ENCODE data around the gene NPAS1. TPM values are rescaled to one million over a fixed set of nuclear protein-coding genes. Genes with fewer than 3 reads are reported as not detected.
A peak's percentile ranks its signal among the peaks of the same experiment; 100 is the strongest.

NPAS1 gene
- total RNA-seq, 2 donors from 2014 or later, result 0.39 TPM; not detected in 1

DNA sequence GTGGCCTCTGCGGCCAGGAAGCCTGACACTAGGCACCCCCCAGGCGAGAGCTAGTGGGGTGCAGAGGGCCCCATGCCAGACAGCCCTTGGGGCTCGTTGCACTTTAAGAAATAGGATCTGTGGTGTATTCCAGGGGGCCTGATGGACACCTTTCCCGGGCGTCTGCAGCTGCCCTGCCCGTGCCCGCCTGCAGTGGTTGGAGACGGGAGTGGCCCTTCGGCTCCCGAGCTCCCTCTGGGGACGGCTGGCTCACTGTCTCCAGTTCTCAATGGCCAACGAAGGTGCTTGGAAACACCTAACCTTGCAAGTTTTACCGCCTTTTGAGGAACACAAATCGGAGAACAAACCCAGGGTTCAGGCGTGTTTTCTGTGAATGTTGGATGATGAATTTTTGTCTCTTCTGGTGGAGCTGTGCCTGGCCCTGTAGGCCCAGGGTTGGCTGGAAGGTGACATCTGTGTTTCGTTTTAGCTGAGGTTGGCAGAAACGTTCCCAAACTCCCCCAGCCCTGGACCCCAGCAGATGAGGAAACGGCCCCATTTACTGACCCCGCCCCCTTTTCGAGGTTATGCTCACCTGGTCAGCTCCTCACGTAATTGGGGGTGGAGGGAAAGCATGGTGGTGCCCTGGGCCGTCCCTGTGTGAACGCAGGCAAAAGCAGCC lies 17.4 kb upstream of the NPAS1 start:
- DNase-seq (ENCODE audit: low spot score), result no peak
- no peak overlapping the region for H3K4me3 ChIP-seq
- peaks cover 41% of the 10 kb centered on the region for H3K36me3 ChIP-seq
- peak overlapping the region; percentile 37 to 43 for H3K27ac ChIP-seq
- H3K4me1 ChIP-seq, result peaks cover 0 to 17% of the 10 kb centered on the region in 2 donors
- H3K27me3 ChIP-seq, result no peaks in the 10 kb centered on the region
- H3K9me3 ChIP-seq, result no peaks in the 10 kb centered on the region
- TF ChIP-seq, protein P1, sequence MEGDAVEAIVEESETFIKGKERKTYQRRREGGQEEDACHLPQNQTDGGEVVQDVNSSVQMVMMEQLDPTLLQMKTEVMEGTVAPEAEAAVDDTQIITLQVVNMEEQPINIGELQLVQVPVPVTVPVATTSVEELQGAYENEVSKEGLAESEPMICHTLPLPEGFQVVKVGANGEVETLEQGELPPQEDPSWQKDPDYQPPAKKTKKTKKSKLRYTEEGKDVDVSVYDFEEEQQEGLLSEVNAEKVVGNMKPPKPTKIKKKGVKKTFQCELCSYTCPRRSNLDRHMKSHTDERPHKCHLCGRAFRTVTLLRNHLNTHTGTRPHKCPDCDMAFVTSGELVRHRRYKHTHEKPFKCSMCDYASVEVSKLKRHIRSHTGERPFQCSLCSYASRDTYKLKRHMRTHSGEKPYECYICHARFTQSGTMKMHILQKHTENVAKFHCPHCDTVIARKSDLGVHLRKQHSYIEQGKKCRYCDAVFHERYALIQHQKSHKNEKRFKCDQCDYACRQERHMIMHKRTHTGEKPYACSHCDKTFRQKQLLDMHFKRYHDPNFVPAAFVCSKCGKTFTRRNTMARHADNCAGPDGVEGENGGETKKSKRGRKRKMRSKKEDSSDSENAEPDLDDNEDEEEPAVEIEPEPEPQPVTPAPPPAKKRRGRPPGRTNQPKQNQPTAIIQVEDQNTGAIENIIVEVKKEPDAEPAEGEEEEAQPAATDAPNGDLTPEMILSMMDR (IDR thresholded peaks at IDR 0.05), result peak in 1 of 2 donors; percentile 38

DNA sequence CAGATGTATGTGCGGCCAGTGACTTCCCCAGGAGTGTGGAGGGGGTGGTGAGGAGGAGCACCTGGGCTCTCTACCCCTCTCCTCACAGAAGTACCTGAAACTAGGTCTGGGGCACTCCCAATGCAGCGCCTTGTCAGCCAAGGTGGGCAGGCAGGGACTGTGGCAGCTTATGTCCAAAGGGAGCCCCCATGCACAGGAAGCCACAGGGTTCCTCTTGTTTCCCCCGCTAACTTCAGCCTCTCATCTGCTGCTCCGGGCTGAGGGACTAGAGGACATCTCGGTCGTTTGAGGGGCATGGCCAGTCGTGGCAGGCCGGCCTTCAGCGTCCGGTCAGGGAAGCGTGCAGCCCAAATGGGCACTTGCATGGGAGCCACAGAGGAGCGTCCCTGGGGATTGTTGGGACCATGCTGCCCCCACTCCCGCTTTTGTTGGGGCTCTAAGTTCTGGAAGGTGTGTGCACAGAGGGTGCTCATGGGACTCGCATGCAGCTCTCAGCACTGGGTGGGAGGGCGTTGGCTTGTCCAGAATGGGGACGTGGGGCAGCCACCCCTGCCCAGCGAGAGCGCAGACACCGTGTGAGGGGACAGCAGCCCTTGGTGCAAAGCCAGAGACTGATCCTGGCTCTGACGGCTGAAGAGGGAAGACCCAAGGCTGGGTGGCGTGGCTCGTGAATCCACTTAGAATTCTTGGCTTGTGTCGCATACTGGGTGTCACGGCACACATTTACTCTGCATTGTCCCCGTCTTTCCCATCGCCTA lies 16.6 kb upstream of the NPAS1 start:
- Histone ChIP-seq H3K4me1 (peaks cover 0 to 17% of the 10 kb centered on the region in 2 donors), H3K27ac (peak overlapping the region; percentile 43 to 57), H3K9me3 (no peaks in the 10 kb centered on the region), H3K27me3 (no peaks in the 10 kb centered on the region), H3K36me3 (peaks cover 33% of the 10 kb centered on the region), H3K4me3 (no peak overlapping the region)
- TF ChIP-seq, protein P1 (IDR thresholded peaks at IDR 0.05), result no peak
- no peak for DNase-seq (ENCODE audit: low spot score)

DNA sequence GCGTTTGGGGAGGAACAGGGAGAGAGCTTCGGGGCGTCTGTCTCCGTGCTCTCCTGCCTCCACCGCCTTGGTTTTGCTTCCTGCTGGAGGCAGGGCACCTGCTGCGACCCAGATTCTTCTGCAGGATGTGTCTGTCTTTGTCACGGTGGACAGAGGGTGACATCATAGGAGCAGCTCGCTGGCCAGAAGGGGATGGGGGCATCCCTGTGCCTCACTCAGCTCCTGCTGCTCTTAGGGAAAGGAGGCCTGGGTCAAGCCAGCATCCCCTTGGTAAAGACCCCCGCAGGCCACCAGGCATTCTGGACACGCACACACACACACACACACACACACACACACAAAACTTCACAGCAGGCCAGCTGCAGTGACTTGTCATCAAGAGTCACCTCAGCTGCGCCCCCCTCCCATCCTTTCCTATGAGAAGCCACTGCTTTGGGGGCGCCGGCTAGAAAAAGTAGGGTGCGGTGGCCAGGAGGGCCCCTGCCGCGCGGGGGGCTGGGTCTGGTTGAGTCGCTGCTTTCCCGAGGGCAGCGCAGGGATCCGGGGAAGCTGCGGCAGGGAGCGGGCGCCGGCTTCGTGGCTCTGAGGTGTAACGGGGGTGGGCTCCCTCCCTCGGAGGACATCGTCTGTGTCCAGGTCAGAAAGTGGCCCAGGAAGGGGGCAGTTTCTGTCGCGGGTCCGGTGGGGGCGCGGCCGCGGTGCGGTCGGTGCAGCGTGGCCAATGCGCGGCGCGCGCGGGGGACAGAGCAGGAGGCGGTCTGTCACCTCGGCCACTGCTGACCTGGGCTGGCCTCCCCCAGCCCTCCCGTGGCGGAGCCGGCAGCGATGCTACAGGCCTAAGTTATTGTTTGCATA lies 15.8 kb upstream of the NPAS1 start:
- peak overlapping the region in 1 of 2 donors; percentile 57 for H3K27ac ChIP-seq
- TF ChIP-seq, protein P1 (IDR thresholded peaks at IDR 0.05), result no peak
- no peak for DNase-seq (ENCODE audit: low spot score)
- H3K4me3 ChIP-seq, result peak overlapping the region; percentile 19 to 38
- peaks cover 25% of the 10 kb centered on the region for H3K36me3 ChIP-seq
- no peaks in the 10 kb centered on the region for H3K9me3 ChIP-seq
- peaks cover 0 to 17% of the 10 kb centered on the region in 2 donors for H3K4me1 ChIP-seq
- H3K27me3 ChIP-seq, result no peaks in the 10 kb centered on the region

DNA sequence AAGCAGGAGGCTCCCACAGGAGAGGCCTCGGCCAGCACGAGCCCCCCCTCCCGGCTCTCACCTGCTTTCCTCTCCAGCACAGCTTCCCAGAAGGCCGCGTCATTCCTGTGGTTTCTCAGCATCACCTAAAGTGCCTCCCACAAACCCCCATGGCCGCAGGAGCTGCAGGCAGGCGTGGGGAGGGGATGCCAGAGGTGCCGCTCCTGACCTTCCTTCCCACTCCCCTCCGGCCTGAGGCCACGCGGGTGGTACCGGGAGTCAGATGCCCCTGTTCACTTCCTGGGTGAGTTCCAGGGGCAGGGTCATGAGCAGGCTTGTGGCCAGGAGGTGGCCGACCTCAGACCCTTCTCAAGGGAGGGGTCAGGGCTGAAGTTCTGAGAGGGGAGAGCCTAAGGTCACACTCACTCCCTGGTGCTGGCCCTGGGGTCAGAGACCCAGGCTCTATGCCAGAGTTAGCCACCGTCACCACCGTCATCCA lies 14.4 kb upstream of the NPAS1 start:
- no peak overlapping the region for H3K27ac ChIP-seq
- TF ChIP-seq, protein P1 (IDR thresholded peaks at IDR 0.05), result no peak
- DNase-seq (ENCODE audit: low spot score), result no peak
- H3K4me3 ChIP-seq, result no peak overlapping the region
- H3K27me3 ChIP-seq, result no peaks in the 10 kb centered on the region
- peaks cover 13% of the 10 kb centered on the region for H3K36me3 ChIP-seq
- H3K4me1 ChIP-seq, result peaks cover 0 to 17% of the 10 kb centered on the region in 2 donors
- no peaks in the 10 kb centered on the region for H3K9me3 ChIP-seq

DNA sequence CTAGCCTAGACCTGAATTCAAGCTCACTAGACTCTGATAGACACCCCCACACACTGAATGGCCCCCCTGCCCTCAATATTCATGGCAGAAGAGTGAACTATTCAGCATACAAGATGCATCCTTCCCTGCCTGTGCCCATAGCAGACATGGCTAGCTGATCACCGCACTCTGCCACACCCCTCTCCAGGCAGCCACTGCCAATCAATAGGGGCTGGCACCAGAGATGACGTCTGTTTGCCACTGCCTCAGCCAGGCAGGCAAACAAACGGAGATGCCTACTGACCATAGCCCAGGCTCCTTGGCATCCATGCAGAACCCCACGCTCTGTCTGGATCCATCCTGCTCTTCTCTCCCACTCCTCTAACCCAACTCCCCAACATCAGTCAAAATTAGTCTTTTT lies 13.8 kb upstream of the NPAS1 start:
- no peaks in the 10 kb centered on the region for H3K9me3 ChIP-seq
- no peak for DNase-seq (ENCODE audit: low spot score)
- TF ChIP-seq, protein P1 (IDR thresholded peaks at IDR 0.05), result no peak
- H3K4me1 ChIP-seq, result peaks cover 0 to 17% of the 10 kb centered on the region in 2 donors
- H3K36me3 ChIP-seq, result peaks cover 6% of the 10 kb centered on the region
- no peaks in the 10 kb centered on the region for H3K27me3 ChIP-seq
- no peak overlapping the region for H3K4me3 ChIP-seq
- H3K27ac ChIP-seq, result no peak overlapping the region
